Fibroblast of the aortic adventitia (primary cell): ENCODE measurements around the gene MYBBP1A. TPM values are rescaled to one million over a fixed set of nuclear protein-coding genes. Genes with fewer than 3 reads are reported as not detected.

Experiments
- DNase-seq: peaks from one replicate; pipeline ENCODE4 v3.0.0-alpha.2; 2010; ENCODE audit warnings: low read depth
- H3K4me3 ChIP-seq: 2 replicates; pipeline ENCODE4 v1.5.1; 2011; ENCODE audit warnings: low read depth, mild to moderate bottlenecking, control low read depth, low read length, moderate library complexity
- CTCF ChIP-seq: IDR thresholded peaks from 2 replicates; pipeline ENCODE4 v1.5.1; 2011; ENCODE audit warnings: mild to moderate bottlenecking, low read length, control low read depth, inconsistent platforms; ENCODE audit not compliant: insufficient read depth
- total RNA-seq: library from RNA; depleted of rRNA; stranded (reverse); fragments of >200 nt; gene quantifications from 2 replicates; pipeline ENCODE4 v1.2.3, GENCODE V29; 2012; ENCODE audit warnings: low replicate concordance

MYBBP1A gene
- total RNA-seq, 1 donor = 51.0 TPM

GRCh38 chr17:4555873-4556759 lies 932 bp upstream of the MYBBP1A start:
- no peak for DNase-seq
- peak overlapping the region; percentile 80 for H3K4me3 ChIP-seq
- TF ChIP-seq CTCF = no peak

- no peak for DNase-seq
- TF ChIP-seq CTCF = no peak
- peak overlapping the region; percentile 80 for H3K4me3 ChIP-seq
These were observed 665 bp downstream of the MYBBP1A start for GRCh38 chr17:4554441-4554996.

GRCh38 chr17:4553669-4554068 lies 1.5 kb downstream of the MYBBP1A start:
- no peak for DNase-seq
- peak overlapping the region; percentile 80 for H3K4me3 ChIP-seq

GRCh38 chr17:4551796-4552525 lies 3.2 kb downstream of the MYBBP1A start:
- H3K4me3 ChIP-seq = no peak overlapping the region
- no peak for TF ChIP-seq CTCF
- no peak for DNase-seq

More at GRCh38 chr17:4553669-4554068, 1.5 kb downstream of the MYBBP1A start:
- TF ChIP-seq CTCF = no peak

GRCh38 chr17:4551141-4551540 lies 4.0 kb downstream of the MYBBP1A start:
- no peak overlapping the region for H3K4me3 ChIP-seq
- DNase-seq = no peak
- TF ChIP-seq CTCF = no peak

- no peak for TF ChIP-seq CTCF
- H3K4me3 ChIP-seq = no peak overlapping the region
- no peak for DNase-seq
These were observed 4.6 kb downstream of the MYBBP1A start for GRCh38 chr17:4550534-4551039.
